ENCODE data around the gene TMEM250.

DNA sequence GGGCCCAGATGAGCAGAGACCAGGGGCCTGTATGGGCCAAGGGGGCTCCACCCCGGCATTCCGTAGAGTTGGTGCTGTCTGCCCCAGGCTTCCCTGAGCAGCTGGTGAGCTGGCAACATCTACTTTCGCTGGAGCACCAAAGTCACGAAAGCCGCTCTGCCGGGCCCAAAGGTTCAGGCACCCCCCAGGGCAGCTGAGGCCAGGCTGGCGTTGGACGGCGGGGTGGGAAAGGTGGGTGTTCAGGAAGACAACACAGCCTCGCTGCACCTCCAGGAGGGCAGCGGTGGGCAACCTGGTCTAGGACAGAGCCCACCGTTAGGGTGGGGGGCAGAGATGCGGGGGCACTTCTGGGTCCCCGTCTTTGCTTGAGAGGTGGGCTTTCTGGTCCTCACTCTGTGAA lies 30.1 kb upstream of the TMEM250 start:
- no peak for TF ChIP-seq POLR2A (IDR thresholded peaks at IDR 0.05; ENCODE audit: low read depth, low read length)
- no peak for TF ChIP-seq TAF1 (IDR thresholded peaks at IDR 0.05; ENCODE audit: borderline replicate concordance, low read depth, low read length)
- TF ChIP-seq POLR2AphosphoS5 (IDR thresholded peaks at IDR 0.05; ENCODE audit: low read depth, low read length) = no peak

Data from GM12892 (cell line).